Measurements from ENCODE around the gene SLC9A9. TPM values are rescaled to one million over a fixed set of nuclear protein-coding genes. Genes with fewer than 3 reads are reported as not detected.

The SLC9A9 gene
- total RNA-seq, 6 experiments from 2014 or later, result 0.10 to 0.55 (median 0.33) TPM; not detected in 2

- no peak for DNase-seq
- Mint-ChIP-seq H3K36me3 (ENCODE audit: low read depth) (no peaks in the 10 kb centered on the region), H3K4me1 (ENCODE audit: low read depth) (no peaks in the 10 kb centered on the region), H3K27ac (no peak overlapping the region), H3K27me3 (ENCODE audit: insufficient read depth) (no peaks in the 10 kb centered on the region), H3K9me3 (peaks cover 36% of the 10 kb centered on the region), H3K4me3 (no peak overlapping the region)
- no peak for TF ChIP-seq CTCF (IDR thresholded peaks at IDR 0.05)
Measured at GRCh38 chr3:143819890-143820289, 28.4 kb downstream of the SLC9A9 start.

- DNase-seq, result no peak
- H3K27ac Mint-ChIP-seq, result no peak overlapping the region
Measured at GRCh38 chr3:143814443-143814889, 33.8 kb downstream of the SLC9A9 start.

GRCh38 chr3:143812481-143812880 is 35.8 kb downstream of the SLC9A9 start:
- peaks cover 6% of the 10 kb centered on the region; the same call in 1 of the 2 replicates for H3K36me3 Mint-ChIP-seq (ENCODE audit: low read depth)
- H3K27ac Mint-ChIP-seq, result no peak overlapping the region
- no peak for TF ChIP-seq CTCF (IDR thresholded peaks at IDR 0.05)
- peaks cover 6% of the 10 kb centered on the region; the same call in 1 of the 2 replicates for H3K27me3 Mint-ChIP-seq (ENCODE audit: insufficient read depth)
- no peak for DNase-seq
- no peaks in the 10 kb centered on the region for H3K4me1 Mint-ChIP-seq (ENCODE audit: low read depth)
- no peak overlapping the region for H3K4me3 Mint-ChIP-seq
- H3K9me3 Mint-ChIP-seq, result peaks cover 39% of the 10 kb centered on the region

More at GRCh38 chr3:143814443-143814889, 33.8 kb downstream of the SLC9A9 start:
- no peak for TF ChIP-seq CTCF (IDR thresholded peaks at IDR 0.05)
- peaks cover 41% of the 10 kb centered on the region for H3K9me3 Mint-ChIP-seq
- peaks cover 5% of the 10 kb centered on the region; the same call in 1 of the 2 replicates for H3K27me3 Mint-ChIP-seq (ENCODE audit: insufficient read depth)
- peaks cover 6% of the 10 kb centered on the region; the same call in 1 of the 2 replicates for H3K36me3 Mint-ChIP-seq (ENCODE audit: low read depth)
- H3K4me1 Mint-ChIP-seq (ENCODE audit: low read depth), result no peaks in the 10 kb centered on the region
- H3K4me3 Mint-ChIP-seq, result no peak overlapping the region

- H3K4me1 Mint-ChIP-seq (ENCODE audit: low read depth), result no peaks in the 10 kb centered on the region
- peaks cover 6% of the 10 kb centered on the region; the same call in 1 of the 2 replicates for H3K36me3 Mint-ChIP-seq (ENCODE audit: low read depth)
- peaks cover 45% of the 10 kb centered on the region for H3K9me3 Mint-ChIP-seq
- H3K4me3 Mint-ChIP-seq, result no peak overlapping the region
- no peak for DNase-seq
- TF ChIP-seq CTCF (IDR thresholded peaks at IDR 0.05), result no peak
- H3K27me3 Mint-ChIP-seq (ENCODE audit: insufficient read depth), result peaks cover 6% of the 10 kb centered on the region; the same call in 1 of the 2 replicates
- no peak overlapping the region for H3K27ac Mint-ChIP-seq
Measured at GRCh38 chr3:143811602-143812001, 36.7 kb downstream of the SLC9A9 start.

GRCh38 chr3:143810953-143811265 is 37.4 kb downstream of the SLC9A9 start:
- H3K27me3 Mint-ChIP-seq (ENCODE audit: insufficient read depth), result peaks cover 6% of the 10 kb centered on the region; the same call in 1 of the 2 replicates
- peaks cover 48% of the 10 kb centered on the region for H3K9me3 Mint-ChIP-seq
- TF ChIP-seq CTCF (IDR thresholded peaks at IDR 0.05), result no peak
- peaks cover 6% of the 10 kb centered on the region; the same call in 1 of the 2 replicates for H3K36me3 Mint-ChIP-seq (ENCODE audit: low read depth)
- H3K4me1 Mint-ChIP-seq (ENCODE audit: low read depth), result no peaks in the 10 kb centered on the region
- no peak overlapping the region for H3K27ac Mint-ChIP-seq
- no peak overlapping the region for H3K4me3 Mint-ChIP-seq
- DNase-seq, result no peak
